ENCODE measurements around the gene RETREG3.

- TF ChIP-seq, protein P1, sequence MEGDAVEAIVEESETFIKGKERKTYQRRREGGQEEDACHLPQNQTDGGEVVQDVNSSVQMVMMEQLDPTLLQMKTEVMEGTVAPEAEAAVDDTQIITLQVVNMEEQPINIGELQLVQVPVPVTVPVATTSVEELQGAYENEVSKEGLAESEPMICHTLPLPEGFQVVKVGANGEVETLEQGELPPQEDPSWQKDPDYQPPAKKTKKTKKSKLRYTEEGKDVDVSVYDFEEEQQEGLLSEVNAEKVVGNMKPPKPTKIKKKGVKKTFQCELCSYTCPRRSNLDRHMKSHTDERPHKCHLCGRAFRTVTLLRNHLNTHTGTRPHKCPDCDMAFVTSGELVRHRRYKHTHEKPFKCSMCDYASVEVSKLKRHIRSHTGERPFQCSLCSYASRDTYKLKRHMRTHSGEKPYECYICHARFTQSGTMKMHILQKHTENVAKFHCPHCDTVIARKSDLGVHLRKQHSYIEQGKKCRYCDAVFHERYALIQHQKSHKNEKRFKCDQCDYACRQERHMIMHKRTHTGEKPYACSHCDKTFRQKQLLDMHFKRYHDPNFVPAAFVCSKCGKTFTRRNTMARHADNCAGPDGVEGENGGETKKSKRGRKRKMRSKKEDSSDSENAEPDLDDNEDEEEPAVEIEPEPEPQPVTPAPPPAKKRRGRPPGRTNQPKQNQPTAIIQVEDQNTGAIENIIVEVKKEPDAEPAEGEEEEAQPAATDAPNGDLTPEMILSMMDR (IDR thresholded peaks at IDR 0.05) = no peak
- TF ChIP-seq JUND (IDR thresholded peaks at IDR 0.05) (no peak), NRF1 (IDR thresholded peaks at IDR 0.05; ENCODE audit: low read depth, low read length) (no peak), RFX5 (IDR thresholded peaks at IDR 0.05; ENCODE audit: low read length) (no peak), POLR2AphosphoS5 (IDR thresholded peaks at IDR 0.05; ENCODE audit: low read depth, low read length) (no peak), FOXM1 (IDR thresholded peaks at IDR 0.05; ENCODE audit: low read depth) (no peak), RCOR1 (IDR thresholded peaks at IDR 0.05; ENCODE audit: low read length) (no peak), YY1 (IDR thresholded peaks at IDR 0.05; ENCODE audit: low read depth) (no peak), EZH2phosphoT487 (IDR thresholded peaks at IDR 0.05; ENCODE audit: borderline replicate concordance, low read depth) (no peak), CHD2 (IDR thresholded peaks at IDR 0.05; ENCODE audit: low read length, partially characterized antibody) (no peak)
- TF ChIP-seq, protein P2, sequence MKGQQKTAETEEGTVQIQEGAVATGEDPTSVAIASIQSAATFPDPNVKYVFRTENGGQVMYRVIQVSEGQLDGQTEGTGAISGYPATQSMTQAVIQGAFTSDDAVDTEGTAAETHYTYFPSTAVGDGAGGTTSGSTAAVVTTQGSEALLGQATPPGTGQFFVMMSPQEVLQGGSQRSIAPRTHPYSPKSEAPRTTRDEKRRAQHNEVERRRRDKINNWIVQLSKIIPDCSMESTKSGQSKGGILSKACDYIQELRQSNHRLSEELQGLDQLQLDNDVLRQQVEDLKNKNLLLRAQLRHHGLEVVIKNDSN (IDR thresholded peaks at IDR 0.05; ENCODE audit: borderline replicate concordance, low read depth) = no peak
- TF ChIP-seq, protein P3, sequence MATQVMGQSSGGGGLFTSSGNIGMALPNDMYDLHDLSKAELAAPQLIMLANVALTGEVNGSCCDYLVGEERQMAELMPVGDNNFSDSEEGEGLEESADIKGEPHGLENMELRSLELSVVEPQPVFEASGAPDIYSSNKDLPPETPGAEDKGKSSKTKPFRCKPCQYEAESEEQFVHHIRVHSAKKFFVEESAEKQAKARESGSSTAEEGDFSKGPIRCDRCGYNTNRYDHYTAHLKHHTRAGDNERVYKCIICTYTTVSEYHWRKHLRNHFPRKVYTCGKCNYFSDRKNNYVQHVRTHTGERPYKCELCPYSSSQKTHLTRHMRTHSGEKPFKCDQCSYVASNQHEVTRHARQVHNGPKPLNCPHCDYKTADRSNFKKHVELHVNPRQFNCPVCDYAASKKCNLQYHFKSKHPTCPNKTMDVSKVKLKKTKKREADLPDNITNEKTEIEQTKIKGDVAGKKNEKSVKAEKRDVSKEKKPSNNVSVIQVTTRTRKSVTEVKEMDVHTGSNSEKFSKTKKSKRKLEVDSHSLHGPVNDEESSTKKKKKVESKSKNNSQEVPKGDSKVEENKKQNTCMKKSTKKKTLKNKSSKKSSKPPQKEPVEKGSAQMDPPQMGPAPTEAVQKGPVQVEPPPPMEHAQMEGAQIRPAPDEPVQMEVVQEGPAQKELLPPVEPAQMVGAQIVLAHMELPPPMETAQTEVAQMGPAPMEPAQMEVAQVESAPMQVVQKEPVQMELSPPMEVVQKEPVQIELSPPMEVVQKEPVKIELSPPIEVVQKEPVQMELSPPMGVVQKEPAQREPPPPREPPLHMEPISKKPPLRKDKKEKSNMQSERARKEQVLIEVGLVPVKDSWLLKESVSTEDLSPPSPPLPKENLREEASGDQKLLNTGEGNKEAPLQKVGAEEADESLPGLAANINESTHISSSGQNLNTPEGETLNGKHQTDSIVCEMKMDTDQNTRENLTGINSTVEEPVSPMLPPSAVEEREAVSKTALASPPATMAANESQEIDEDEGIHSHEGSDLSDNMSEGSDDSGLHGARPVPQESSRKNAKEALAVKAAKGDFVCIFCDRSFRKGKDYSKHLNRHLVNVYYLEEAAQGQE (IDR thresholded peaks at IDR 0.05; ENCODE audit: low read depth, low read length) = no peak
Observed at GRCh38 chr17:42608305-42609181, 631 bp downstream of the RETREG3 start.
